Endothelial cell of umbilical vein (primary cell): ENCODE measurements around the gene KCNH1. TPM values are rescaled to one million over a fixed set of nuclear protein-coding genes. Genes with fewer than 3 reads are reported as not detected.

Experiments used
- BruUV-seq: library from RNA; stranded (reverse); fragments of 400-500 nt; replicated peaks from 2 replicates; lab custom pipeline; 2021; lab: Mats Ljungman, UMichigan
- CTCF ChIA-PET: fragments of 300-600, 350-600 bp; sonication (Branson Sonifier 250); formaldehyde crosslinking; loops from one replicate; lab custom pipeline; 2021; ENCODE audit warnings: antibody characterized with exemption, inconsistent platforms; lab: Charles Lee
- POLR2A ChIA-PET: fragments of 300-600, 350-600 bp; sonication (Branson Sonifier 250); formaldehyde crosslinking; loops from one replicate; lab custom pipeline; 2021; ENCODE audit warnings: antibody characterized with exemption, inconsistent platforms; lab: Charles Lee
- DNase-seq: peaks from one replicate; pipeline ENCODE4 v3.0.0-alpha.2; 2011; ENCODE audit warnings: low read depth, low spot score
- FAIRE-seq: peaks from 2 replicates; lab custom pipeline; 2011; peaks lifted over from hg19 to GRCh38; lab: Jason Lieb, UNC
- H2AFZ ChIP-seq: 2 replicates; pipeline ENCODE4 v1.6.0; 2012; ENCODE audit warnings: low read depth, low read length, control low read depth, inconsistent platforms
- H3K27ac ChIP-seq: 2 replicates; pipeline ENCODE4 v1.5.1; 2011; ENCODE audit warnings: low read depth, mild to moderate bottlenecking, control low read depth, low read length, moderate library complexity; ENCODE audit not compliant: insufficient read depth
- H3K27me3 ChIP-seq, 2 experiments: 2 replicates each; pipeline versions ENCODE4 v1.6.0 to v1.6.1; 2011; ENCODE audit warnings: low read length in 2 of 2, mixed read lengths in 1 of 2; ENCODE audit not compliant: control insufficient read depth in 2 of 2, insufficient read depth in 2 of 2
- H3K36me3 ChIP-seq, 2 experiments: 2 replicates in 1 of 2; 3 replicates in 1 of 2; pipeline ENCODE4 v1.5.1; 2011; ENCODE audit warnings: low read length in 2 of 2, mild to moderate bottlenecking in 1 of 2, moderate library complexity in 1 of 2; ENCODE audit not compliant: control insufficient read depth in 2 of 2, insufficient read depth in 2 of 2; ENCODE audit errors: extremely low read depth in 1 of 2
- H3K4me1 ChIP-seq: 3 replicates; pipeline ENCODE4 v1.5.1; 2011; ENCODE audit warnings: mild to moderate bottlenecking, low read length; ENCODE audit not compliant: control insufficient read depth, insufficient read depth; ENCODE audit errors: extremely low read depth
- H3K4me2 ChIP-seq: 2 replicates; pipeline ENCODE4 v1.6.1; 2011; ENCODE audit warnings: low read length, control low read depth, mixed read lengths; ENCODE audit not compliant: insufficient read depth
- H3K4me3 ChIP-seq, 3 experiments: fragments of 200-600 bp in 1 of 3; sonication (generic), shearing (Covaris generic) in 1 of 3; replicated peaks in 1 of 3; 2 replicates each; pipeline ENCODE4 v1.5.1; 2011 to 2016; ENCODE audit warnings: control low read depth in 3 of 3, low read length in 3 of 3, mild to moderate bottlenecking in 2 of 3, inconsistent platforms in 1 of 3, low read depth in 1 of 3, moderate library complexity in 1 of 3; ENCODE audit not compliant: insufficient read depth in 1 of 3
- H3K79me2 ChIP-seq: 2 replicates; pipeline ENCODE4 v1.6.0; 2012; ENCODE audit warnings: low read length, inconsistent platforms; ENCODE audit not compliant: control insufficient read depth, insufficient read depth
- H3K9ac ChIP-seq: replicated peaks from 2 replicates; pipeline ENCODE3; 2011; ENCODE audit warnings: low read length, control low read depth; ENCODE audit not compliant: insufficient read depth; ENCODE audit errors: extremely low read depth
- H3K9me1 ChIP-seq: replicated peaks from 3 replicates; pipeline ENCODE4 v1.6.0; 2011; ENCODE audit warnings: mild to moderate bottlenecking, low read length; ENCODE audit not compliant: control insufficient read depth, insufficient read depth; ENCODE audit errors: extremely low read depth
- H3K9me3 ChIP-seq: replicated peaks from 2 replicates; pipeline ENCODE4 v1.5.1; 2012; ENCODE audit warnings: low read length, inconsistent platforms; ENCODE audit not compliant: control insufficient read depth, insufficient read depth
- H4K20me1 ChIP-seq: replicated peaks from 2 replicates; pipeline ENCODE3; 2011; ENCODE audit warnings: mild to moderate bottlenecking, low read length; ENCODE audit not compliant: control insufficient read depth, insufficient read depth; ENCODE audit errors: extremely low read depth
- CTCF ChIP-seq, 2 donors: IDR thresholded peaks; 1 replicate in 1 of 2; 2 replicates in 1 of 2; pipeline ENCODE4 v1.5.1; 2011; ENCODE audit warnings: low read length in 2 of 2, mild to moderate bottlenecking in 2 of 2, moderate library complexity in 2 of 2, control low read depth in 1 of 2, inconsistent platforms in 1 of 2, low read depth in 1 of 2; ENCODE audit not compliant: insufficient read depth in 1 of 2; ENCODE audit errors: extremely low read depth in 1 of 2
- EZH2 ChIP-seq: IDR thresholded peaks from 2 replicates; pipeline ENCODE4 v1.6.1; 2012; ENCODE audit warnings: borderline replicate concordance, low read depth, mild to moderate bottlenecking, moderate library complexity, low read length, inconsistent platforms; ENCODE audit not compliant: severe bottlenecking
- FOS ChIP-seq: IDR thresholded peaks from 2 replicates; pipeline ENCODE4 v1.6.1; 2011; ENCODE audit warnings: mild to moderate bottlenecking, low read length, moderate library complexity, borderline replicate concordance; ENCODE audit not compliant: insufficient read depth
- GATA2 ChIP-seq: IDR thresholded peaks from 2 replicates; pipeline ENCODE4 v1.7.0; 2011; ENCODE audit warnings: low read depth, mild to moderate bottlenecking, moderate library complexity, mixed read lengths, low read length; ENCODE audit not compliant: insufficient read length, insufficient read depth
- JUN ChIP-seq: IDR thresholded peaks from 2 replicates; pipeline ENCODE4 v1.6.1; 2011; ENCODE audit warnings: borderline replicate concordance, low read depth; ENCODE audit not compliant: insufficient read length, insufficient read depth
- MAX ChIP-seq: IDR thresholded peaks from 2 replicates; pipeline ENCODE4 v1.6.1; 2011; ENCODE audit not compliant: insufficient read depth, insufficient read length
- MYC ChIP-seq: IDR thresholded peaks from one replicate; pipeline ENCODE4 v1.6.1; 2011; ENCODE audit warnings: mild to moderate bottlenecking, low read depth, low read length
- POLR2A ChIP-seq: IDR thresholded peaks from 2 replicates; pipeline ENCODE4 v1.6.1; 2012; ENCODE audit warnings: low read depth, mild to moderate bottlenecking, control low read depth, low read length
- POLR2AphosphoS5 ChIP-seq: IDR thresholded peaks from 2 replicates; pipeline ENCODE4 v1.6.1; 2012; ENCODE audit warnings: low read depth, mild to moderate bottlenecking, control low read depth, low read length, moderate library complexity; ENCODE audit not compliant: insufficient read depth
- dilution Hi-C: fragments of 300-500 bp; cut with MboI; formaldehyde crosslinking; loops from one replicate; pipeline ENCODE4 v1.15.0; 2019; ENCODE audit warnings: low sequenced_read_pairs; ENCODE audit not compliant: extremely low pct_ligation_motif_present
- intact Hi-C: fragments of 100-400 bp; cut with micrococcal nuclease; formaldehyde crosslinking; loops from one replicate; pipeline ENCODE4 v1.10.0; 2022
- polyA plus RNA-seq, 4 experiments: library from polyadenylated mRNA; depleted of rRNA in 3 of 4; stranded (reverse) in 3 of 4; unstranded in 1 of 4; fragments of >200 nt; gene quantifications; 2 replicates each; pipeline versions ENCODE4 v1.2.1 to v1.2.3, GENCODE V29; 2011 to 2012; ENCODE audit warnings: missing spikeins in 1 of 4
- total RNA-seq: library from RNA; stranded (reverse); gene quantifications from 2 replicates; pipeline ENCODE4 v1.2.3, GENCODE V29; 2021

Gene KCNH1
- total and polyA plus RNA-seq, 2 donors (not counting 3 experiments of a cell fraction or from before 2014, with no cell fraction given), result not detected

DNA sequence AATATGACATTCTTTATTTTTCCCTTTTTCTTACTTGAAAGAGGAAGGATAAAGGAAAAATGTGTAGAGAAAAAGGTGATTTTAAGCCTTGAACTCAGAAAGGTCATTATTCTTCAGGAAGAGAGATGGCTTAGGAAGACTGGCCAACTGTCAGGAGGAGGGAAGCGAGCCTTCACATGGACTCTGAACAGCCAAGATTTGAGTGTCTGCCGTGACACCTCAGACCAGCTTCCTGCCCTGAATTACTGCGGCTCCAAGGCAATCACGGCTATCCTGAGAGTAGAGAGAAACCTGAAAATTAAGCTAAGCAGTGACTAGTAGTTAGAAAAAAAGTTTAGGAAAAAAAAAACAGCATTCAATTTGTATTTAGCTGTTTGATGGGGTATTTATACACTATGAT, 314.7 kb downstream of the KCNH1 start:
- no peak overlapping the region for H2AFZ ChIP-seq
- no peak for DNase-seq
- intact Hi-C loops (no loop called here), dilution Hi-C loops (no loop called here)
- ChIA-PET POLR2A (no interaction called here), CTCF (no interaction called here)
- no peak overlapping the region for H3K9ac ChIP-seq
- BruUV-seq, result no TSS peak
- no peaks in the 10 kb centered on the region for H3K9me3 ChIP-seq
- H3K9me1 ChIP-seq, result no peaks in the 10 kb centered on the region
- no peak overlapping the region for H3K4me3 ChIP-seq
- no peaks in the 10 kb centered on the region for H3K36me3 ChIP-seq
- H4K20me1 ChIP-seq, result no peaks in the 10 kb centered on the region
- H3K4me1 ChIP-seq, result no peaks in the 10 kb centered on the region
- H3K4me2 ChIP-seq, result no peak overlapping the region
- TF ChIP-seq GATA2 (no peak), CTCF (IDR thresholded peaks at IDR 0.05; ENCODE audit: extremely low read depth in 1 of 2, insufficient read depth in 1 of 2, low read depth in 1 of 2, low read length in 2 of 2) (no peak), EZH2 (no peak), FOS (no peak), MAX (no peak), POLR2A (no peak), POLR2AphosphoS5 (no peak), MYC (no peak), JUN (no peak)
- H3K27ac ChIP-seq, result no peak overlapping the region
- H3K27me3 ChIP-seq, result no peaks in the 10 kb centered on the region
- FAIRE-seq, result no peak
- H3K79me2 ChIP-seq, result no peaks in the 10 kb centered on the region
